CD4-positive, alpha-beta T cell treated with Interleukin-17A for 1 hour (primary cell): Measurements from ENCODE around the gene KRT13.

ENCODE experiments used
- DNase-seq: peaks from one replicate; pipeline ENCODE4 v3.0.0-alpha.2; 2020

Gene KRT13

GRCh38 chr17:41518789-41519449 lies 13.5 kb upstream of the KRT13 start, which contains the start of gene KRT15:
Gene KRT15, minus strand, starts transcription at chr17:41518890. Its CDS starts 63 bp downstream, at chr17:41518827.
- no peak for DNase-seq

GRCh38 chr17:41518031-41518430 lies 12.6 kb upstream of the KRT13 start:
- DNase-seq = no peak

GRCh38 chr17:41516830-41517283 lies 11.4 kb upstream of the KRT13 start:
- DNase-seq = no peak

- no peak for DNase-seq
Observed at GRCh38 chr17:41516147-41516829, 10.9 kb upstream of the KRT13 start.

- DNase-seq = no peak
Observed at GRCh38 chr17:41513168-41513547, 7.7 kb upstream of the KRT13 start.

GRCh38 chr17:41512546-41513167 lies 7.2 kb upstream of the KRT13 start:
- no peak for DNase-seq

GRCh38 chr17:41511716-41512115 lies 6.3 kb upstream of the KRT13 start:
- no peak for DNase-seq

- DNase-seq = no peak
Observed at GRCh38 chr17:41511116-41511515, 5.7 kb upstream of the KRT13 start.

- no peak for DNase-seq
Observed at GRCh38 chr17:41510251-41511065, 5.0 kb upstream of the KRT13 start.

GRCh38 chr17:41507315-41507880 lies 2.0 kb upstream of the KRT13 start:
- DNase-seq = no peak

GRCh38 chr17:41505809-41506767 lies 676 bp upstream of the KRT13 start:
- DNase-seq = no peak

GRCh38 chr17:41504246-41504977 lies 1.0 kb downstream of the KRT13 start:
- no peak for DNase-seq

- no peak for DNase-seq
Observed at GRCh38 chr17:41503202-41503601, 2.2 kb downstream of the KRT13 start.

- no peak for DNase-seq
Observed at GRCh38 chr17:41500131-41500911, 5.1 kb downstream of the KRT13 start.

- no peak for DNase-seq
Observed at GRCh38 chr17:41499714-41500113, 5.7 kb downstream of the KRT13 start.

GRCh38 chr17:41498276-41498675 lies 7.1 kb downstream of the KRT13 start:
- no peak for DNase-seq

- peak; percentile 65 for DNase-seq
Observed at GRCh38 chr17:41496803-41497484, 8.5 kb downstream of the KRT13 start.

- DNase-seq = no peak
Observed at GRCh38 chr17:41494524-41494923, 10.9 kb downstream of the KRT13 start.

- no peak for DNase-seq
Observed at GRCh38 chr17:41492771-41493170, 12.6 kb downstream of the KRT13 start.
